Measurements from ENCODE around the gene BARHL1.

BARHL1 gene

GRCh38 chr9:132582276-132582785 lies at the start of gene BARHL1:
Gene BARHL1, plus strand, starts transcription at chr9:132582606. Its CDS starts 192 bp downstream, at chr9:132582798.
- DNase-seq (ENCODE audit: low read depth) = no peak

GRCh38 chr9:132534832-132535231 lies 47.6 kb upstream of the BARHL1 start:
- no peak for DNase-seq (ENCODE audit: low read depth)

GRCh38 chr9:132536124-132536523 lies 46.3 kb upstream of the BARHL1 start:
- no peak for DNase-seq (ENCODE audit: low read depth)

- DNase-seq (ENCODE audit: low read depth) = no peak
Measured at GRCh38 chr9:132537352-132537751, 45.1 kb upstream of the BARHL1 start.

GRCh38 chr9:132538071-132538470 lies 44.3 kb upstream of the BARHL1 start:
- DNase-seq (ENCODE audit: low read depth) = no peak

DNA sequence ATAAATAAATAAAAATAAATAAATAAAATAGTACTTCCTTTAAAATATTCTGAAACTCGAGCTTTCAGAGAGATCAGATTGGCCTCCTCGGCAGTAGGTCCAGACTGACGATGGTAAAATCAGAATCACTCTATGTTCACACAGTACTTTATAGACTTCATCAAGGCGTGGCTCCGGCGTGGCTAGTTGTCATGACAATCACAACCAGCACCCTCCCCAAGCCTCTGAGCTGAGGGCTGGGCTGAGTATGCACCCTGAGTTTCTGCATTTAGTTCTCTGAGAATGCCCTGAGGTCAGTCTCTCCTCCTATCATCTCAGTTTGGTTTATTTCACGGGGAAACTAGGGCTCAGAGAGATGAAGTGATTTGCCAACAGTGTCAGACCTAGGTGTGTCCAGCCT lies 43.3 kb upstream of the BARHL1 start:
- no peak for DNase-seq (ENCODE audit: low read depth)

DNA sequence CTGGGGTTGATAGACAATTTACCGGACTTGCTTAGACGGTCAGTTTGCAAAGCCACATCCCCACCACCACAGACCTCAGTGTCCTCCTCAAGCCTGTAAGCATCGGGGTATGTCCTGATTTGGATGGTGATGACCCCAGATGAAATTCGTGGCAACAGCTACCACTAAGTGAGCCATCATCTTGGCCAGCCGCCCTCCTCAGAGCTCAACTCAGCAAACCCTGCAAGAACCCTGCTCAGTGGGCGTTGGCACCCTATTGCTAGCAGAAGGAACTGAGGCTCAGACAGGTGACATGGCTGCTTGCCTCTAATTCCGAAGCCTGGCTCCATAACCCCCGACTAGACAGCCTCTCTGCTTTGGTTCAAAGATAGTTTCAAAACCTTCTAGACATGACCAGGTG lies 41.4 kb upstream of the BARHL1 start:
- no peak for DNase-seq (ENCODE audit: low read depth)

DNA sequence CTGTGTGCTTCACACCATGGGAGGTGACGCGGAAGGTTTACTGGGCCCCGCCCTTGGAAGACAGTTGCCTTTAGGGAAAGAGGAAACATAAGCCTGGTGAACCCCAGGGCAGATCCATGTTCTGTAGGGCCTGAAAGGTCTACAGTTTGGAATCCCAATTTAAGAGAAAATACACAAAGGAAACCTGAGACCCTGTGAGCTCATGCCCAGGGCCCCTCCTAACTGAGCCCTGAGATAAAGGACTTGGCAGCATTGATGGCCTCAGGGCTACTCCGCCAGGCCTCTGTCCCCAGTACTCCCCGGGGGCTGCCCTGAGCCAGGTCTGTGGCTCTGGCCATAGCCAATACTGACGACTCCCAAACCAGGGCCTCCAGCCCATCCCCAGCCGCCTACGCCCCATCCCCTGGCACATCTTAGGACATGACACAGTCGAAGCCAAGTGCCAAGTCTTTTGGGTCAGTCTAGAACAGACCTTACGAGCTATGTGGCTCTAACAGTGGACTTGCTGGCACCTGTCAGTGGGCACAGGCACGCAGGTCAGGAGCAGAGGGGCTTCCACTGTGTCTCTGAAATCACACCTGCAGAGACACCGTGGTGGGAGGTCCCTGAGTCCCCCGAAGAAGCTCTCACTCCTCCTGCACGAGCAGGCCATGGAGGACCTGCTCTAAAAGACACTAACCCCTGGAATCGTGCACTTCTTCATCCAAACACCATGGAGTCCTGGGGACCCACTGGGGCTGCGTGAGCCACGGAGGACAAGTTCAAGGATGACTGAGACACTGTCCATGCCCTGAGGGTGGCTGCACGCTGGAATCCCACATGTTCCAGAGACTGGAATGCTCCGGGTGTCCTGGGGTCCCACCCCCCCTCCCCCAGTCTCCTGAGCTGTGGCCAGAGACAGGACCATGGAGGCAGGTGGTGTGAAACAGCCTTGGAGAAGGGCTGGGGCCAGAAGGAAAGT lies 40.3 kb upstream of the BARHL1 start:
- no peak for DNase-seq (ENCODE audit: low read depth)

GRCh38 chr9:132543251-132543650 lies 39.2 kb upstream of the BARHL1 start:
- no peak for DNase-seq (ENCODE audit: low read depth)

DNA sequence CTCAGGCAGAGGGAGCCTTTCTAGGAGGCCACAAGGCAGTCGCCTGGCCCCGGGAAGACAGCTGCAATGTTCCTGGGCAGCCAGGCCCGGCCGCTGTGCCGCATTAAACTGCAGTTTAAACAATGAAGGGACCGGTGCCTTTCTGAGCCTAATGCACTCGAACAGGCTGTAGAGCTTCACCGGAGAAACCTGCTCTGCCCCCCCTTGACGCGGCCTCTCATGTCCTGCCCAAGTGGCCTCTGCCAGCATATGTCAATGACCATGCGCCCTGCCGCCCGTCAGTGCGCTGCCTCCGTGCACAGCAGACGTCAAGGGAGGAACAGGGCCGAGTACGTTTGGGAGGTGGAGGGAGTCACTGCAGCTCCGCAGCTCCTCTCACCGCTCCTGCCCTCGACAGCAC lies 38.4 kb upstream of the BARHL1 start:
- no peak for DNase-seq (ENCODE audit: low read depth)

- DNase-seq (ENCODE audit: low read depth) = no peak
Measured at GRCh38 chr9:132545578-132545977, 36.8 kb upstream of the BARHL1 start.

DNA sequence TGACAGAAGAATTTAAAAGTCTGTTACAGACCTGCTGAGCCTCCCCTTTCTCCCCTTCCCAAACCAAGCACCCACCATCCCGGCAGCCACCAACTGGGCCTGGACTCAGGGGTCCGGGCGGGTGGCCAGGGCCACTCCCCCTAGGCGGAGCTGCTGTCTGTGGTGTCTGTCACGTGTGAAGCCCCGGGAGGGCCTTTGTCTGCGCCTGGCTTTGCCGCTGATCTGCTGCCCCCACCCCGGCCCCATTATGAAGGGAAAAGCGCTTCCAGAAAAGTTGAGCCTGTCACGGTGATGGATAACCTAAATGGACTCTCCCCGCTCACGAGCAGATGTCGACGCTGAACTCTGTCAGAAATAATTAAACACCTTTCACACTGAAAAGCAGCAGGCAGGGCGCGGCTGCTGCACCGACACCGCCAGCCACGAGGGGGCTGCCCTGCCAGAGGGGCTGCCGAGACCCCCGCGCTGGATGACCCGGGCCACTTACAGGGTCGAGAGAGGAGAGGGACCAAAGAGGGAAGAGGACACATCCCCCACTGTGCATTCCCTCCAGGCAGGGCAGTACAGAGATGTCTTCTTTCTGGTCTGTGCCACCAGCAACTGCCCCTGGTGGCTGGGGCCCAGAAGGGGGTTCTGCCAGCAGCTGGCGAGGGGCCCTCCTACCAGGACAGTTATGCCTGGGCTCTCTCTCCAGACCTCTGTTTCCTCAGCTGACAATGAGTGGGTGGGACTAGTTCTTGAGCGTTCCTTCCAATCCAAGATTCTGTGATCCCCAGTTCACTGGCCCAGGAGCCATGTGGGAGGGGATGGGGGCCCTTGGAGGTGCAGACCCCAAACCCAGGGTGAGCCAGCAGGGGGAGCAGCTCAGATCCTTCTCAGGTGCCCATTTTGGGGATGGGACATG lies 36.0 kb upstream of the BARHL1 start:
- DNase-seq (ENCODE audit: low read depth) = no peak

GRCh38 chr9:132547052-132547431 lies 35.4 kb upstream of the BARHL1 start:
- DNase-seq (ENCODE audit: low read depth) = no peak

- no peak for DNase-seq (ENCODE audit: low read depth)
Measured at GRCh38 chr9:132547436-132547835, 35.0 kb upstream of the BARHL1 start.

DNA sequence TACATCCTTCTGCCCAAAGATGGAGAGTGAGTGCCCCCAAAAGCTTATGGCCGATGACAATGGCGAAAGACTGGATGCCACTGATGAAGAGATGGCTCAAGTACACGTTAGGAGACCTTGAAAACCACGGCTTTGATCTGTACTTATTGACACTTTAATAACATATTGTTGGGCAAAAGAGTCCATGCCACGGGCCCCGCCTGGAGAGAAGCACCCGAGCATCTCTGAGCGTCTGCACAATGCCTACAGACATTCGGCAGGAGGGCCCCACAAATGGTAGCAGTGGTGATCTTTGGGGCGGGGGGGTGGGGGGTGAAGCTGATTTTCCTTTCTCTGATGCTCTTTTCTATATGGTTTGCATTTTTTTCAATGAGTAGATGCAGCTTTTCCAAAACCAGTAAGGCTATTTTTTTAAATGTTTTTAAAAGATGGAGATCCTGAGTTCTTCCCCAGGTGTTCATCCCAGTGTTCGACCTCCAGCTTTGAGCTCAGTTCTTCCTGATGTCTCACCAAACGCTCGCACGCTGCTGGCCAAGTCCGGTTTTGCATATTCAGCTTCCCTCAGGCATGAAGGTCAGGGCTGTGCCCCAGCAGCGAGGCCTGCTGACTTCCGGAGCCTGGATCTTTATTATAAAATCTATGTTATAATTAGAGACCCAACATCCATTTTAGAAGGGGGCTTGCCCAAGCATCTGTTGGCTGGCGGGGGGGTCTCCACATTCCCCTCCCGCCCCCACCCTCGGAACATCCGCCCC lies 34.3 kb upstream of the BARHL1 start:
- DNase-seq (ENCODE audit: low read depth) = no peak

- no peak for DNase-seq (ENCODE audit: low read depth)
Measured at GRCh38 chr9:132548751-132549640, 33.4 kb upstream of the BARHL1 start.

GRCh38 chr9:132551556-132551955 lies 30.9 kb upstream of the BARHL1 start:
- no peak for DNase-seq (ENCODE audit: low read depth)

- DNase-seq (ENCODE audit: low read depth) = no peak
Measured at GRCh38 chr9:132552041-132552440, 30.4 kb upstream of the BARHL1 start.

DNA sequence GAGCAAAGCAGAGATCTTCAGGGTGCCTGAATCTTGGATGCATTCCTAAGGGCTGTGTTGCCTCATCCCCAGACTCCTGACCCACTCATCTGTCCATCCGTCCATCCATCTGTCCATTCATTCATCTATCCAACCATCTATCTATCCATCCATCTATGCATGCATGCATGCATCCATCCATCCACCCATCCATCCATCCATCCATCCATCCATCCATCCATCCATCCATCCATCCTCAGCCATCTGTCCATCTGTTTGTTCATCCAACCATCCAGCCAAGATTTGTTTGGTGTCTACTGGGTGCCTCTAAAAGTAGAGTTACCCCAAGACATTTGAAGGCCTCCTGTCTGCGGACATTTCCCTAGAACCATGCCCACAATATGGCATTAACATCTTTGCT lies 27.7 kb upstream of the BARHL1 start:
- no peak for DNase-seq (ENCODE audit: low read depth)

DNA sequence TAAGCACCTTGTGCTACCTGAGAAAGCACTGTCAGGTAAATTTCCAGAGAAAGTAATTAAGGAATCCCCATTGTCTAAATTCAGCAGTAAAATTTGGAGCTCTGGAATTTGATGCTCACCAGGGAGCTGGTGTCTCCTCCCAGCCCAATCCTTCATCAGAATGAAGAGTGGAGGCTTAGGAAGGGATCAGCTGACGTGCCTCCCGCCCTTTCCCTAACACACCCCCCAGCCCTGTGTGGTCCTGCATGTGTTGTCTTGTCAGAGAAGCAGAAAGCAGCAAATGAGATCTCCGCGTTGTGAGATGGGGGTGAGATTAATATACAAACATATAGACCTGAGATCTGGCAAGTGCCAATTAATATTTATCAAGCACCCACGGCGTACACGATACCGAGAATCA lies 26.9 kb upstream of the BARHL1 start:
- DNase-seq (ENCODE audit: low read depth) = no peak

DNA sequence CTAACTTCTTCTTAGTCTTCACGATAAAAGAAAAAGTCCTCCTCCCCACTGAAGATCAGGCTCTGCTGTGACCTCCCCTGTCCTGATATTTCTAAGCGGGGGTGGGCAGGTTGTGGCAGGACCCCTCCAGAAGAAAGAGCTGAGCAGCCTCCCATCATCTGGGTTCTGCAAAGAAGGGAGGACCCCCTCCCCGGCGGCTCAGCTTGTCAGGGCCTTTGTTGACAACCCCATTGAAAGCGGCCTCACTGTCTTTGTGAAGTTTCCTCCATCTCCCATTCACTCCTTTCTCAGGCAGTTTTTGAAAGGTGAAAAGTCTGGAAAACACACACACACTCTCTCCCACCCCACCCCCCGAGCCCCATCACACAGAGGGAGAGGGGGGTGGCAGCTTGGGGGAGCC lies 26.2 kb upstream of the BARHL1 start:
- DNase-seq (ENCODE audit: low read depth) = no peak
